Small intestine (tissue), 7 donors: ENCODE data around the gene ARPC1A. TPM values are rescaled to one million over a fixed set of nuclear protein-coding genes. Genes with fewer than 3 reads are reported as not detected.
"Not testable (repeated sequence)": the region's sequence is repeated elsewhere in the genome, so short reads cannot be mapped to it uniquely, and the experiment has no call there.

ENCODE experiments used
- DNase-seq, 2 donors: peaks; one replicate each; pipeline versions ENCODE4 v3.0.0 to v3.0.0-alpha.2; 2013
- FAIRE-seq: peaks from 2 replicates; lab custom pipeline; 2012; peaks lifted over from hg19 to GRCh38; lab: Jason Lieb, UNC
- H3K27ac ChIP-seq, 3 donors: one replicate each; pipeline ENCODE4 v1.5.1; 2013; ENCODE audit warnings: low read length in 2 of 3, mild to moderate bottlenecking in 2 of 3, control low read depth in 1 of 3, inconsistent platforms in 1 of 3, low read depth in 1 of 3, moderate library complexity in 1 of 3
- H3K27me3 ChIP-seq, 3 donors: one replicate each; pipeline ENCODE4 v1.6.1; 2013; ENCODE audit warnings: low read length in 3 of 3, inconsistent platforms in 1 of 3; ENCODE audit not compliant: control insufficient read depth in 3 of 3, insufficient read depth in 3 of 3
- H3K36me3 ChIP-seq, 3 donors: one replicate each; pipeline ENCODE4 v1.6.1; 2013; ENCODE audit warnings: low read length in 3 of 3, inconsistent platforms in 1 of 3, low read depth in 1 of 3, mild to moderate bottlenecking in 1 of 3, moderate library complexity in 1 of 3; ENCODE audit not compliant: control insufficient read depth in 3 of 3, insufficient read depth in 2 of 3
- H3K4me1 ChIP-seq, 3 donors: one replicate each; pipeline ENCODE4 v1.6.1; 2013; ENCODE audit warnings: low read length in 2 of 3, inconsistent platforms in 1 of 3, low read depth in 1 of 3, mild to moderate bottlenecking in 1 of 3, moderate library complexity in 1 of 3; ENCODE audit not compliant: control insufficient read depth in 3 of 3, insufficient read depth in 2 of 3
- H3K4me3 ChIP-seq, 3 donors: one replicate each; pipeline ENCODE4 v1.5.1; 2013; ENCODE audit warnings: low read length in 3 of 3, control low read depth in 1 of 3, inconsistent platforms in 1 of 3, low read depth in 1 of 3, mild to moderate bottlenecking in 1 of 3, moderate library complexity in 1 of 3
- H3K9me3 ChIP-seq, 2 donors: one replicate each; pipeline ENCODE4 v1.6.1; 2013; ENCODE audit warnings: low read depth in 1 of 2, low read length in 1 of 2; ENCODE audit not compliant: control insufficient read depth in 2 of 2, insufficient read depth in 1 of 2
- WGBS, 3 donors: extraction: QIAGEN DNeasy Blood & Tissue Kit; methylation state at CpG; one replicate each; pipeline ENCODE4 v1.1.7; 2013; 5-methylcytosine and 5-hydroxymethylcytosine counted together
- polyA plus RNA-seq, 4 donors: library from polyadenylated mRNA; stranded (reverse) in 3 of 4; unstranded in 1 of 4; fragments of 200-250 nt in 3 of 4; fragments of 120-200 nt in 1 of 4; gene quantifications; one replicate each; pipeline versions ENCODE4 v1.2.1 to v1.2.3, GENCODE V29; 2013
- donor health status: healthy with polysubstance abuse.
- donor health status: control.
- donor health status: control.
- donor health status: Bipolar disorder and iron deficiency.
- donor health status: healthy.

The ARPC1A gene
- polyA plus RNA-seq, 4 donors = 194 to 407 (median 263) TPM

- DNase-seq (no peak), FAIRE-seq (no peak)
- no peaks in the 10 kb centered on the region for H3K9me3 ChIP-seq
- H3K4me3 ChIP-seq = no peak overlapping the region
- H3K36me3 ChIP-seq = peaks cover 6 to 66% (median 7%) of the 10 kb centered on the region in 3 donors
- peaks cover 0 to 2% (median 0%) of the 10 kb centered on the region in 3 donors for H3K4me1 ChIP-seq
- no peak overlapping the region for H3K27ac ChIP-seq
- no peaks in the 10 kb centered on the region for H3K27me3 ChIP-seq
- WGBS, 3 donors = 90 to 94% (median 94%) methylated on average over 10 of the region's 10 CpGs
Measured at GRCh38 chr7:99383203-99383602, 57.5 kb downstream of the ARPC1A start.

GRCh38 chr7:99383791-99384370, 58.2 kb downstream of the ARPC1A start:
- Histone ChIP-seq H3K27ac (no peak overlapping the region), H3K36me3 (peaks cover 6 to 67% (median 7%) of the 10 kb centered on the region in 3 donors), H3K4me3 (no peak overlapping the region), H3K27me3 (no peaks in the 10 kb centered on the region), H3K4me1 (peaks cover 0 to 2% (median 0%) of the 10 kb centered on the region in 3 donors), H3K9me3 (no peaks in the 10 kb centered on the region)
- 91 to 94% (median 93%) methylated on average over 13 of the region's 13 CpGs for WGBS, 3 donors
- FAIRE-seq = no peak
- no peak for DNase-seq

GRCh38 chr7:99384523-99384922, 58.8 kb downstream of the ARPC1A start:
- Histone ChIP-seq H3K9me3 (no peaks in the 10 kb centered on the region), H3K36me3 (peaks cover 10 to 68% (median 10%) of the 10 kb centered on the region in 3 donors), H3K4me1 (peaks cover 0 to 2% (median 0%) of the 10 kb centered on the region in 3 donors), H3K4me3 (no peak overlapping the region), H3K27me3 (no peaks in the 10 kb centered on the region), H3K27ac (no peak overlapping the region)
- DNase-seq (no peak), FAIRE-seq (no peak)
- 85 to 94% (median 87%) methylated on average over 4 of the region's 4 CpGs for WGBS, 3 donors

GRCh38 chr7:99385564-99385963, 59.9 kb downstream of the ARPC1A start:
- no peaks in the 10 kb centered on the region for H3K9me3 ChIP-seq
- H3K27me3 ChIP-seq = no peaks in the 10 kb centered on the region
- FAIRE-seq (no peak), DNase-seq (no peak)
- WGBS, 3 donors = 79 to 85% (median 81%) methylated on average over 5 to 8 of the region's 8 CpGs
- no peak overlapping the region for H3K27ac ChIP-seq
- no peak overlapping the region for H3K4me3 ChIP-seq
- no peaks in the 10 kb centered on the region for H3K4me1 ChIP-seq
- H3K36me3 ChIP-seq = peaks cover 11 to 72% (median 16%) of the 10 kb centered on the region in 3 donors

GRCh38 chr7:99386584-99387238, 61.0 kb downstream of the ARPC1A start:
- Histone ChIP-seq H3K4me3 (no peak overlapping the region), H3K36me3 (peaks cover 16 to 74% (median 18%) of the 10 kb centered on the region in 3 donors), H3K9me3 (no peaks in the 10 kb centered on the region), H3K4me1 (no peaks in the 10 kb centered on the region), H3K27ac (no peak overlapping the region), H3K27me3 (no peaks in the 10 kb centered on the region)
- WGBS, 3 donors = 84 to 89% (median 88%) methylated on average over 9 of the region's 9 CpGs
- DNase-seq = peak in 1 of 2 donors; percentile 26
- no peak for FAIRE-seq

- FAIRE-seq, H3K4me3 ChIP-seq, H3K27ac ChIP-seq, H3K27me3 ChIP-seq, DNase-seq, H3K4me1 ChIP-seq, H3K9me3 ChIP-seq: not testable (repeated sequence)
- 92 to 95% (median 94%) methylated on average over 14 of the region's 14 CpGs for WGBS, 3 donors
- H3K36me3 ChIP-seq = peaks cover 16 to 76% (median 18%) of the 10 kb centered on the region in 3 donors
Measured at GRCh38 chr7:99387239-99387635, 61.5 kb downstream of the ARPC1A start.

GRCh38 chr7:99387912-99388311, 62.2 kb downstream of the ARPC1A start:
- no peaks in the 10 kb centered on the region for H3K27me3 ChIP-seq
- H3K9me3 ChIP-seq = no peaks in the 10 kb centered on the region
- FAIRE-seq = no peak
- peaks cover 16 to 76% (median 18%) of the 10 kb centered on the region in 3 donors for H3K36me3 ChIP-seq
- no peak for DNase-seq
- H3K27ac ChIP-seq = no peak overlapping the region
- 94 to 97% (median 95%) methylated on average over 20 of the region's 20 CpGs for WGBS, 3 donors
- peaks cover 0 to 6% (median 3%) of the 10 kb centered on the region in 3 donors for H3K4me1 ChIP-seq
- no peak overlapping the region for H3K4me3 ChIP-seq

GRCh38 chr7:99389772-99390171, 64.1 kb downstream of the ARPC1A start:
- no peak for DNase-seq
- WGBS, 3 donors = 91 to 94% (median 94%) methylated on average over 13 of the region's 13 CpGs
- H3K36me3 ChIP-seq = peaks cover 20 to 76% (median 21%) of the 10 kb centered on the region in 3 donors
- no peak overlapping the region for H3K27ac ChIP-seq
- FAIRE-seq = no peak
- peaks cover 3 to 17% (median 3%) of the 10 kb centered on the region in 3 donors for H3K4me1 ChIP-seq
- no peaks in the 10 kb centered on the region for H3K9me3 ChIP-seq
- no peaks in the 10 kb centered on the region for H3K27me3 ChIP-seq
- no peak overlapping the region for H3K4me3 ChIP-seq
